HG03432 (cell line): ENCODE data around the gene PAQR8.

ENCODE experiments used
- ATAC-seq: cut with Tn5 transposase; IDR thresholded peaks from one replicate; pipeline ENCODE4 v1.9.1; 2021; ENCODE audit warnings: mild to moderate bottlenecking, moderate library complexity; ENCODE audit not compliant: unreplicated experiment

The PAQR8 gene

DNA sequence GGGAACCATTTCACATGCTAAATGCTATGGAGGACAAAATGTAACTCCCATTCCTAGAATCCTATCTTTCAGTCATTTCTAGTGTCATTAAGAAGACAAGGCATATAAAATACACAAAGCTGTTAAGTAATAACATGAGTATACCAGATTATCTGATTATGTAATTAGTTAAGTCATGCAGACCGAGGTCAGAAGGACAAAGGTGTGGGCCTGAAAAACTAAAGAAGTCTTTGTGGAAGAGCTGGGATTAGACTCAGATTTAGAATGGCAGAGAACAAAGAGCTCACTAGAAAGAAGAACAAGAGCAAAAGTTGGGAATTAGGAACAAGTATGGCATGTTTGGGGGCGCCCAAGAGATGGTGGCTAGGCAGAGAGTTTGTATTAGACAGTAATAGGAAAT lies 95.1 kb downstream of the PAQR8 start:
- no peak for ATAC-seq
